ENCODE results near the gene WNT7B. TPM values are rescaled to one million over a fixed set of nuclear protein-coding genes. Genes with fewer than 3 reads are reported as not detected.

WNT7B gene
- total RNA-seq, 1 experiment from 2014 or later, result 0.33 TPM

- Mint-ChIP-seq H3K27me3 (ENCODE audit: low read depth) (no peaks in the 10 kb centered on the region; the same call in 1 of the 2 replicates), H3K9me3 (no peaks in the 10 kb centered on the region), H3K27ac (no peak overlapping the region), H3K36me3 (no peaks in the 10 kb centered on the region), H3K4me3 (no peak overlapping the region), H3K4me1 (no peaks in the 10 kb centered on the region)
- DNase-seq (ENCODE audit: low spot score) (no peak), ATAC-seq (no peak)
- TF ChIP-seq E2F1 (CRISPR knock-in tag; IDR thresholded peaks at IDR 0.05) (no peak), GRHL2 (CRISPR knock-in tag; IDR thresholded peaks at IDR 0.05; ENCODE audit: insufficient replicate concordance, severe bottlenecking) (no peak), SMAD4 (CRISPR knock-in tag; IDR thresholded peaks at IDR 0.05) (no peak), ZNF512 (CRISPR knock-in tag; IDR thresholded peaks at IDR 0.05; ENCODE audit: borderline replicate concordance) (no peak), GABPB1 (CRISPR knock-in tag; IDR thresholded peaks at IDR 0.05) (no peak), FOXJ3 (CRISPR knock-in tag; IDR thresholded peaks at IDR 0.05; ENCODE audit: borderline replicate concordance) (no peak), ZNF423 (CRISPR knock-in tag; IDR thresholded peaks at IDR 0.05) (no peak), NFATC4 (CRISPR knock-in tag; IDR thresholded peaks at IDR 0.05) (no peak), ZNF232 (CRISPR knock-in tag; IDR thresholded peaks at IDR 0.05) (no peak)
- TF ChIP-seq, protein P1, sequence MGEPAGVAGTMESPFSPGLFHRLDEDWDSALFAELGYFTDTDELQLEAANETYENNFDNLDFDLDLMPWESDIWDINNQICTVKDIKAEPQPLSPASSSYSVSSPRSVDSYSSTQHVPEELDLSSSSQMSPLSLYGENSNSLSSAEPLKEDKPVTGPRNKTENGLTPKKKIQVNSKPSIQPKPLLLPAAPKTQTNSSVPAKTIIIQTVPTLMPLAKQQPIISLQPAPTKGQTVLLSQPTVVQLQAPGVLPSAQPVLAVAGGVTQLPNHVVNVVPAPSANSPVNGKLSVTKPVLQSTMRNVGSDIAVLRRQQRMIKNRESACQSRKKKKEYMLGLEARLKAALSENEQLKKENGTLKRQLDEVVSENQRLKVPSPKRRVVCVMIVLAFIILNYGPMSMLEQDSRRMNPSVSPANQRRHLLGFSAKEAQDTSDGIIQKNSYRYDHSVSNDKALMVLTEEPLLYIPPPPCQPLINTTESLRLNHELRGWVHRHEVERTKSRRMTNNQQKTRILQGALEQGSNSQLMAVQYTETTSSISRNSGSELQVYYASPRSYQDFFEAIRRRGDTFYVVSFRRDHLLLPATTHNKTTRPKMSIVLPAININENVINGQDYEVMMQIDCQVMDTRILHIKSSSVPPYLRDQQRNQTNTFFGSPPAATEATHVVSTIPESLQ (CRISPR knock-in tag; IDR thresholded peaks at IDR 0.05), result no peak
- TF ChIP-seq, protein P2, sequence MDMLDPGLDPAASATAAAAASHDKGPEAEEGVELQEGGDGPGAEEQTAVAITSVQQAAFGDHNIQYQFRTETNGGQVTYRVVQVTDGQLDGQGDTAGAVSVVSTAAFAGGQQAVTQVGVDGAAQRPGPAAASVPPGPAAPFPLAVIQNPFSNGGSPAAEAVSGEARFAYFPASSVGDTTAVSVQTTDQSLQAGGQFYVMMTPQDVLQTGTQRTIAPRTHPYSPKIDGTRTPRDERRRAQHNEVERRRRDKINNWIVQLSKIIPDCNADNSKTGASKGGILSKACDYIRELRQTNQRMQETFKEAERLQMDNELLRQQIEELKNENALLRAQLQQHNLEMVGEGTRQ (CRISPR knock-in tag; IDR thresholded peaks at IDR 0.05), result no peak
- TF ChIP-seq, protein P3, sequence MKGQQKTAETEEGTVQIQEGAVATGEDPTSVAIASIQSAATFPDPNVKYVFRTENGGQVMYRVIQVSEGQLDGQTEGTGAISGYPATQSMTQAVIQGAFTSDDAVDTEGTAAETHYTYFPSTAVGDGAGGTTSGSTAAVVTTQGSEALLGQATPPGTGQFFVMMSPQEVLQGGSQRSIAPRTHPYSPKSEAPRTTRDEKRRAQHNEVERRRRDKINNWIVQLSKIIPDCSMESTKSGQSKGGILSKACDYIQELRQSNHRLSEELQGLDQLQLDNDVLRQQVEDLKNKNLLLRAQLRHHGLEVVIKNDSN (CRISPR knock-in tag; IDR thresholded peaks at IDR 0.05), result no peak
- TF ChIP-seq, protein P4, sequence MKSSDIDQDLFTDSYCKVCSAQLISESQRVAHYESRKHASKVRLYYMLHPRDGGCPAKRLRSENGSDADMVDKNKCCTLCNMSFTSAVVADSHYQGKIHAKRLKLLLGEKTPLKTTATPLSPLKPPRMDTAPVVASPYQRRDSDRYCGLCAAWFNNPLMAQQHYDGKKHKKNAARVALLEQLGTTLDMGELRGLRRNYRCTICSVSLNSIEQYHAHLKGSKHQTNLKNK (CRISPR knock-in tag; IDR thresholded peaks at IDR 0.05), result no peak
- CTCF ChIA-PET, result interaction anchor here (0.8 to 2.1 kb wide), 2 partner anchors 66 to 84 kb away, joined by 3 to 6 read pairs; no protein-coding TSS in a partner anchor
- POLR2A ChIA-PET, result no interaction called here
Observed at GRCh38 chr22:45922661-45923060, 54.3 kb downstream of the WNT7B start.

GRCh38 chr22:45922256-45922655, 54.7 kb downstream of the WNT7B start:
- no peaks in the 10 kb centered on the region for H3K9me3 Mint-ChIP-seq
- no peaks in the 10 kb centered on the region; the same call in 1 of the 2 replicates for H3K27me3 Mint-ChIP-seq (ENCODE audit: low read depth)
- POLR2A ChIA-PET, result no interaction called here
- ATAC-seq, result no peak
- DNase-seq (ENCODE audit: low spot score), result no peak
- CTCF ChIA-PET, result interaction anchor here (0.8 to 2.1 kb wide), 3 partner anchors 47 to 84 kb away, joined by 3 to 6 read pairs (median 4); no protein-coding TSS in a partner anchor
- TF ChIP-seq ZNF121 (CRISPR knock-in tag; IDR thresholded peaks at IDR 0.05) (no peak), ZNF317 (CRISPR knock-in tag; IDR thresholded peaks at IDR 0.05; ENCODE audit: borderline replicate concordance, low read depth) (no peak), FOXP4 (CRISPR knock-in tag; IDR thresholded peaks at IDR 0.05) (no peak), FOXJ3 (CRISPR knock-in tag; IDR thresholded peaks at IDR 0.05; ENCODE audit: borderline replicate concordance) (no peak), ZBTB21 (CRISPR knock-in tag; IDR thresholded peaks at IDR 0.05; ENCODE audit: borderline replicate concordance) (no peak), ZNF219 (CRISPR knock-in tag; IDR thresholded peaks at IDR 0.05; ENCODE audit: borderline replicate concordance) (no peak), SOX15 (CRISPR knock-in tag; IDR thresholded peaks at IDR 0.05) (no peak), NFE2L1 (CRISPR knock-in tag; IDR thresholded peaks at IDR 0.05) (no peak), TEAD4 (CRISPR knock-in tag; IDR thresholded peaks at IDR 0.05) (no peak)
- TF ChIP-seq, protein P2 (CRISPR knock-in tag; IDR thresholded peaks at IDR 0.05), result no peak
- TF ChIP-seq, protein P5, sequence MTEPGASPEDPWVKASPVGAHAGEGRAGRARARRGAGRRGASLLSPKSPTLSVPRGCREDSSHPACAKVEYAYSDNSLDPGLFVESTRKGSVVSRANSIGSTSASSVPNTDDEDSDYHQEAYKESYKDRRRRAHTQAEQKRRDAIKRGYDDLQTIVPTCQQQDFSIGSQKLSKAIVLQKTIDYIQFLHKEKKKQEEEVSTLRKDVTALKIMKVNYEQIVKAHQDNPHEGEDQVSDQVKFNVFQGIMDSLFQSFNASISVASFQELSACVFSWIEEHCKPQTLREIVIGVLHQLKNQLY (CRISPR knock-in tag; IDR thresholded peaks at IDR 0.05), result no peak
- TF ChIP-seq, protein P6, sequence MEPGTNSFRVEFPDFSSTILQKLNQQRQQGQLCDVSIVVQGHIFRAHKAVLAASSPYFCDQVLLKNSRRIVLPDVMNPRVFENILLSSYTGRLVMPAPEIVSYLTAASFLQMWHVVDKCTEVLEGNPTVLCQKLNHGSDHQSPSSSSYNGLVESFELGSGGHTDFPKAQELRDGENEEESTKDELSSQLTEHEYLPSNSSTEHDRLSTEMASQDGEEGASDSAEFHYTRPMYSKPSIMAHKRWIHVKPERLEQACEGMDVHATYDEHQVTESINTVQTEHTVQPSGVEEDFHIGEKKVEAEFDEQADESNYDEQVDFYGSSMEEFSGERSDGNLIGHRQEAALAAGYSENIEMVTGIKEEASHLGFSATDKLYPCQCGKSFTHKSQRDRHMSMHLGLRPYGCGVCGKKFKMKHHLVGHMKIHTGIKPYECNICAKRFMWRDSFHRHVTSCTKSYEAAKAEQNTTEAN (CRISPR knock-in tag; IDR thresholded peaks at IDR 0.05), result no peak
- no peak overlapping the region for H3K4me3 Mint-ChIP-seq
- H3K4me1 Mint-ChIP-seq, result no peaks in the 10 kb centered on the region
- no peak overlapping the region for H3K27ac Mint-ChIP-seq
- H3K36me3 Mint-ChIP-seq, result no peaks in the 10 kb centered on the region
